Transverse colon (tissue), 4 donors: ENCODE data around the gene ELL3. TPM values are rescaled to one million over a fixed set of nuclear protein-coding genes. Genes with fewer than 3 reads are reported as not detected.
"Not testable (repeated sequence)": the region's sequence is repeated elsewhere in the genome, so short reads cannot be mapped to it uniquely, and the experiment has no call there.

Experiments
- DNase-seq: peaks from one replicate; pipeline ENCODE4 v3.0.0-alpha.2; 2019
- H3K27ac ChIP-seq, 4 donors: fragments of 200-600 bp; sonication (generic); 2 replicates each; pipeline ENCODE4 v1.5.1; 2016 to 2018; ENCODE audit warnings: inconsistent platforms in 4 of 4
- H3K27me3 ChIP-seq: fragments of 200-600 bp; sonication (generic); 2 replicates; pipeline ENCODE4 v1.5.1; 2017; ENCODE audit warnings: inconsistent platforms
- H3K36me3 ChIP-seq, 4 donors: fragments of 200-600 bp; sonication (generic); 2 replicates each; pipeline ENCODE4 v1.5.1; 2017 to 2019; ENCODE audit warnings: inconsistent platforms in 4 of 4
- H3K4me1 ChIP-seq, 4 donors: fragments of 200-600 bp; sonication (generic); 2 replicates each; pipeline ENCODE4 v1.5.1; 2017 to 2020; ENCODE audit warnings: inconsistent platforms in 4 of 4
- H3K4me3 ChIP-seq, 4 donors: fragments of 200-600 bp; sonication (generic); 1 replicate in 1 of 4; 2 replicates in 3 of 4; pipeline versions ENCODE4 v1.5.1 to v1.6.1; 2017 to 2019; ENCODE audit warnings: inconsistent platforms in 4 of 4
- H3K9me3 ChIP-seq, 2 donors: fragments of 200-600 bp; sonication (generic); 2 replicates each; pipeline ENCODE4 v1.5.1; 2017 to 2019; ENCODE audit warnings: inconsistent platforms in 2 of 2
- CTCF ChIP-seq, 5 experiments: fragments of 200-600 bp in 3 of 5; fragments of 450-650 bp in 2 of 5; sonication (generic) in 3 of 5; IDR thresholded peaks; 1 replicate in 2 of 5; 2 replicates in 3 of 5; pipeline ENCODE4 v1.5.1; 2016 to 2017; ENCODE audit warnings: antibody characterized with exemption in 5 of 5, inconsistent platforms in 3 of 5, mild to moderate bottlenecking in 2 of 5, moderate library complexity in 1 of 5
- EP300 ChIP-seq: sonication (generic); formaldehyde crosslinking; IDR thresholded peaks from one replicate; pipeline ENCODE4 v1.6.1; 2017; ENCODE audit warnings: antibody characterized with exemption, low read depth
- POLR2A ChIP-seq: fragments of 450-650 bp; IDR thresholded peaks from one replicate; pipeline ENCODE4 v1.6.1; 2016; ENCODE audit warnings: antibody characterized with exemption, mild to moderate bottlenecking, moderate library complexity
- POLR2AphosphoS5 ChIP-seq, 3 donors: sonication (generic); formaldehyde crosslinking; IDR thresholded peaks; one replicate each; pipeline ENCODE4 v1.6.1; 2016; ENCODE audit warnings: antibody characterized with exemption in 3 of 3
- WGBS, 2 donors: methylation state at CpG; one replicate each; pipeline ENCODE4 v1.1.5; 2018; ENCODE audit warnings: low coverage in 1 of 2; 5-methylcytosine and 5-hydroxymethylcytosine counted together
- in situ Hi-C, 4 donors: fragments of 200-750 bp; cut with MboI; loops; one replicate each; pipeline versions ENCODE4 v1.15.0 to v1.15.1; 2017; ENCODE audit warnings: low sequenced_read_pairs in 3 of 4, low pct_ligation_motif_present in 1 of 4, low pct_unique_long_range_greater_than_20kb in 1 of 4
- intact Hi-C: fragments of 100-400 bp; cut with DNase I; formaldehyde crosslinking; loops from one replicate; pipeline ENCODE4 v1.15.1; 2023; ENCODE audit warnings: low total_unique reads
- total RNA-seq, 4 donors: library from RNA; depleted of rRNA; stranded (reverse); fragments of >200 nt; gene quantifications; one replicate each; pipeline ENCODE4 v1.1.0, GENCODE V29; 2016

The ELL3 gene
- total RNA-seq, 4 donors from 2014 or later: 4.4 to 59.4 (median 32.6) TPM

GRCh38 chr15:43751885-43752284 lies 24.9 kb downstream of the ELL3 start:
- Histone ChIP-seq H3K27me3 (no peaks in the 10 kb centered on the region), H3K4me3 (no peak overlapping the region), H3K27ac (no peak overlapping the region), H3K9me3 (no peaks in the 10 kb centered on the region), H3K36me3 (peaks cover 0 to 27% (median 4%) of the 10 kb centered on the region in 4 donors), H3K4me1 (peaks cover 20 to 49% (median 29%) of the 10 kb centered on the region in 4 donors)
- no peak for DNase-seq
- in situ Hi-C loops: no loop called here
- TF ChIP-seq EP300 (no peak), POLR2A (no peak), CTCF (IDR thresholded peaks at IDR 0.05) (no peak), POLR2AphosphoS5 (IDR thresholded peaks at IDR 0.05) (no peak)
- intact Hi-C loops: no loop called here
- WGBS, 2 donors: 81 to 85% methylated on average over 6 of the region's 6 CpGs

GRCh38 chr15:43749690-43750345 lies 26.9 kb downstream of the ELL3 start:
- Histone ChIP-seq H3K36me3 (peaks cover 0 to 6% (median 0%) of the 10 kb centered on the region in 4 donors), H3K9me3 (no peaks in the 10 kb centered on the region), H3K27me3 (no peaks in the 10 kb centered on the region), H3K27ac (peak overlapping the region; percentile 14 to 59 (median 41)), H3K4me3 (peak overlapping the region in 1 of 4 donors; percentile 23), H3K4me1 (peaks cover 22 to 54% (median 32%) of the 10 kb centered on the region in 4 donors)
- TF ChIP-seq POLR2AphosphoS5 (IDR thresholded peaks at IDR 0.05) (no peak), CTCF (IDR thresholded peaks at IDR 0.05) (no peak), POLR2A (no peak), EP300 (no peak)
- WGBS, 2 donors: 50 to 57% methylated on average over 11 to 12 of the region's 12 CpGs
- in situ Hi-C loops: no loop called here
- intact Hi-C loops: no loop called here
- DNase-seq: no peak

GRCh38 chr15:43748376-43748775 lies 28.4 kb downstream of the ELL3 start:
- H3K27me3 ChIP-seq: no peaks in the 10 kb centered on the region
- WGBS, 2 donors: 55 to 77% methylated on average over 3 of the region's 3 CpGs
- H3K9me3 ChIP-seq: no peaks in the 10 kb centered on the region
- peak overlapping the region in 1 of 4 donors; percentile 13 for H3K4me3 ChIP-seq
- H3K36me3 ChIP-seq: no peaks in the 10 kb centered on the region
- in situ Hi-C loops (no loop called here), intact Hi-C loops (no loop called here)
- no peak for DNase-seq
- no peak for TF ChIP-seq POLR2AphosphoS5 (IDR thresholded peaks at IDR 0.05)
- TF ChIP-seq CTCF (IDR thresholded peaks at IDR 0.05): no peak
- no peak for TF ChIP-seq EP300
- no peak for TF ChIP-seq POLR2A
- H3K4me1 ChIP-seq: peaks cover 22 to 54% (median 32%) of the 10 kb centered on the region in 4 donors
- peak overlapping the region in 1 of 4 donors; percentile 96 for H3K27ac ChIP-seq

GRCh38 chr15:43746903-43747309 lies 29.9 kb downstream of the ELL3 start:
- Histone ChIP-seq H3K4me3 (peak overlapping the region; percentile 71 to 84 (median 78)), H3K4me1 (peaks cover 22 to 48% (median 29%) of the 10 kb centered on the region in 4 donors), H3K27ac (peak overlapping the region; percentile 92 to 98 (median 96))
- H3K9me3 ChIP-seq, in situ Hi-C loops, H3K27me3 ChIP-seq, intact Hi-C loops, H3K36me3 ChIP-seq: not testable (repeated sequence)
- WGBS, 2 donors: 0% methylated on average over 1 to 12 of the region's 12 CpGs
- DNase-seq: peak; percentile 24
- peak in 1 of 3 donors; percentile 6 for TF ChIP-seq POLR2AphosphoS5 (IDR thresholded peaks at IDR 0.05)
